Tibial nerve (tissue), 4 donors: ENCODE measurements around the gene GAB3.

Experiments
- EP300 ChIP-seq, 2 donors: sonication (generic); formaldehyde crosslinking; IDR thresholded peaks; one replicate each; pipeline ENCODE4 v1.6.1; 2017; ENCODE audit warnings: antibody characterized with exemption in 2 of 2, mild to moderate bottlenecking in 1 of 2
- POLR2A ChIP-seq, 2 donors: fragments of 450-650 bp; IDR thresholded peaks; one replicate each; pipeline ENCODE4 v1.6.1; 2017; ENCODE audit warnings: antibody characterized with exemption in 2 of 2, mild to moderate bottlenecking in 2 of 2, moderate library complexity in 2 of 2
- TF ChIP-seq, protein P1 (sequence below), 5 experiments: fragments of 200-600 bp in 3 of 5; fragments of 450-650 bp in 2 of 5; sonication (generic) in 3 of 5; IDR thresholded peaks; one replicate each; pipeline ENCODE4 v1.5.1; 2016 to 2019; ENCODE audit warnings: antibody characterized with exemption in 5 of 5, mild to moderate bottlenecking in 3 of 5, moderate library complexity in 2 of 5

DNA sequence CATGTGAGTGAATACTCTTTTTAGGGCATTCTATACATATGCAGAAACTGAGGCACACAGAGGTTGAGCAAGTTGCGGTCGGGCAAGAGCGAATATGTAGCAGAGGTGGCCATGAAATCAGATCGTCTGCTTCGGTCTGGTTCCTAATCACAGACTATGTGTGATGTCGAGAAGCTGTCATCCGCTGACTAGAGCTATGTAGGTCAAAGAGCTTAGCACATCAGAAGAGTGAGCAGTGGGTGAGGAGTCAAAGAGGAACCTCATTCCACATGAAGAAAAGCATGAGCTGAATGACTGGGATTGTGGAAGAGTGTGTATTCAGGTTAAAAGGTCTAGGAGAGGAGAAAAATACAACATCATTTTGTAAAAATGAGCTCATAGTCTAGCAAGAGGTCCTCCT lies 19.0 kb downstream of the GAB3 start:
- TF ChIP-seq POLR2A (IDR thresholded peaks at IDR 0.05) = no peak
- TF ChIP-seq, protein P1, sequence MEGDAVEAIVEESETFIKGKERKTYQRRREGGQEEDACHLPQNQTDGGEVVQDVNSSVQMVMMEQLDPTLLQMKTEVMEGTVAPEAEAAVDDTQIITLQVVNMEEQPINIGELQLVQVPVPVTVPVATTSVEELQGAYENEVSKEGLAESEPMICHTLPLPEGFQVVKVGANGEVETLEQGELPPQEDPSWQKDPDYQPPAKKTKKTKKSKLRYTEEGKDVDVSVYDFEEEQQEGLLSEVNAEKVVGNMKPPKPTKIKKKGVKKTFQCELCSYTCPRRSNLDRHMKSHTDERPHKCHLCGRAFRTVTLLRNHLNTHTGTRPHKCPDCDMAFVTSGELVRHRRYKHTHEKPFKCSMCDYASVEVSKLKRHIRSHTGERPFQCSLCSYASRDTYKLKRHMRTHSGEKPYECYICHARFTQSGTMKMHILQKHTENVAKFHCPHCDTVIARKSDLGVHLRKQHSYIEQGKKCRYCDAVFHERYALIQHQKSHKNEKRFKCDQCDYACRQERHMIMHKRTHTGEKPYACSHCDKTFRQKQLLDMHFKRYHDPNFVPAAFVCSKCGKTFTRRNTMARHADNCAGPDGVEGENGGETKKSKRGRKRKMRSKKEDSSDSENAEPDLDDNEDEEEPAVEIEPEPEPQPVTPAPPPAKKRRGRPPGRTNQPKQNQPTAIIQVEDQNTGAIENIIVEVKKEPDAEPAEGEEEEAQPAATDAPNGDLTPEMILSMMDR (IDR thresholded peaks at IDR 0.05) = no peak
- no peak for TF ChIP-seq EP300 (IDR thresholded peaks at IDR 0.05)
